HCT116 (cell line): ENCODE results near the gene FAH. TPM values are rescaled to one million over a fixed set of nuclear protein-coding genes. Genes with fewer than 3 reads are reported as not detected.

ENCODE experiments used
- ATAC-seq: fragments of 200-7000 bp; cut with Tn5 transposase; 2 replicates; pipeline ENCODE4 v1.9.1; 2020; ENCODE audit warnings: mild to moderate bottlenecking, moderate library complexity
- BruUV-seq: library from RNA; stranded (reverse); fragments of 400-500 nt; replicated peaks from 2 replicates; lab custom pipeline; 2021; lab: Mats Ljungman, UMichigan
- CTCF ChIA-PET: fragments of 300-600 bp; sonication (Branson Sonifier 250); formaldehyde crosslinking; loops from one replicate; lab custom pipeline; 2021; ENCODE audit warnings: antibody characterized with exemption; lab: Charles Lee
- POLR2A ChIA-PET: fragments of 300-600, 350-600 bp; sonication (Branson Sonifier 250); formaldehyde crosslinking; loops from one replicate; lab custom pipeline; 2021; ENCODE audit warnings: antibody characterized with exemption; lab: Charles Lee
- RAD21 ChIA-PET, 2 experiments: fragments of 300-600 bp; sonication (Branson Sonifier 250); formaldehyde crosslinking; loops; one replicate each; lab custom pipeline; 2023; ENCODE audit warnings: low total read pairs in 2 of 2; ENCODE audit not compliant: uncharacterized antibody in 2 of 2, unreplicated experiment in 2 of 2, low non-redundant PET in 1 of 2; lab: Charles Lee
- DNase-seq: peaks from one replicate; pipeline ENCODE4 v3.0.0-alpha.2; 2010; ENCODE audit warnings: low read depth, low spot score
- H2AFZ ChIP-seq: fragments of 200-600 bp; shearing (Covaris generic), sonication (generic); 2 replicates; pipeline ENCODE4 v1.6.1; 2017; ENCODE audit warnings: low read depth, mixed run types, mixed read lengths, antibody characterized with exemption, low read length; ENCODE audit not compliant: poor library complexity, severe bottlenecking
- H3K27ac ChIP-seq: 2 replicates; pipeline ENCODE4 v1.5.1; 2012; ENCODE audit warnings: low read depth, low read length
- H3K27me3 ChIP-seq: fragments of 200-600 bp; sonication (generic); 2 replicates; pipeline ENCODE4 v1.6.1; 2016; ENCODE audit warnings: mixed run types, low read length, mixed read lengths; ENCODE audit not compliant: insufficient read depth
- H3K36me3 ChIP-seq, 2 experiments: fragments of 200-500 bp in 1 of 2; fragments of 200-600 bp in 1 of 2; sonication (Bioruptor generic) in 1 of 2; sonication (generic) in 1 of 2; 2 replicates each; pipeline versions ENCODE4 v1.5.1 to v1.6.1; 2014 to 2016; ENCODE audit warnings: low read length in 2 of 2, inconsistent platforms in 1 of 2, mixed read lengths in 1 of 2, mixed run types in 1 of 2; ENCODE audit not compliant: insufficient read depth in 2 of 2, control insufficient read depth in 1 of 2
- H3K4me1 ChIP-seq, 2 experiments: fragments of 200-600 bp in 1 of 2; sonication (generic) in 1 of 2; 2 replicates each; pipeline versions ENCODE4 v1.5.1 to v1.6.1; 2012 to 2017; ENCODE audit warnings: low read length in 2 of 2, inconsistent platforms in 1 of 2, mild to moderate bottlenecking in 1 of 2, mixed read lengths in 1 of 2, mixed run types in 1 of 2, moderate library complexity in 1 of 2; ENCODE audit not compliant: insufficient read depth in 2 of 2, control insufficient read depth in 1 of 2
- H3K4me2 ChIP-seq: fragments of 200-600 bp; sonication (generic); 2 replicates; pipeline ENCODE4 v1.6.1; 2017; ENCODE audit warnings: mixed run types, low read length, mixed read lengths
- H3K4me3 ChIP-seq, 2 experiments: fragments of 200-600 bp in 1 of 2; sonication (generic) in 1 of 2; replicated peaks in 1 of 2; 2 replicates each; pipeline ENCODE4 v1.5.1; 2011 to 2016; ENCODE audit warnings: low read length in 2 of 2, control low read depth in 1 of 2, low read depth in 1 of 2, mild to moderate bottlenecking in 1 of 2, mixed read lengths in 1 of 2, mixed run types in 1 of 2
- H3K79me2 ChIP-seq: fragments of 200-600 bp; sonication (generic); 2 replicates; pipeline ENCODE4 v1.6.1; 2017; ENCODE audit warnings: mild to moderate bottlenecking, mixed run types, low read length, moderate library complexity, mixed read lengths; ENCODE audit not compliant: insufficient read depth
- H3K9ac ChIP-seq: fragments of 200-600 bp; sonication (generic); 2 replicates; pipeline ENCODE4 v1.6.1; 2016; ENCODE audit warnings: low read length, mixed read lengths
- H3K9me2 ChIP-seq: fragments of 200-600 bp; sonication (generic), shearing (Covaris generic); 2 replicates; pipeline ENCODE4 v1.6.1; 2017; ENCODE audit warnings: mixed run types, mild to moderate bottlenecking, moderate library complexity; ENCODE audit not compliant: insufficient read depth
- H3K9me3 ChIP-seq, 2 experiments: fragments of 200-500 bp in 1 of 2; fragments of 200-600 bp in 1 of 2; sonication (Bioruptor generic) in 1 of 2; sonication (generic) in 1 of 2; 2 replicates each; pipeline ENCODE4 v1.6.1; 2014 to 2017; ENCODE audit warnings: low read length in 2 of 2, mixed read lengths in 2 of 2, inconsistent platforms in 1 of 2, low read depth in 1 of 2, mild to moderate bottlenecking in 1 of 2, mixed run types in 1 of 2, moderate library complexity in 1 of 2; ENCODE audit not compliant: control insufficient read depth in 1 of 2, insufficient read depth in 1 of 2
- H4K20me1 ChIP-seq: fragments of 200-600 bp; sonication (generic), shearing (Covaris generic); 2 replicates; pipeline ENCODE4 v1.6.1; 2017; ENCODE audit warnings: mixed run types, mild to moderate bottlenecking, moderate library complexity; ENCODE audit not compliant: insufficient read depth
- CBX3 ChIP-seq: IDR thresholded peaks from 2 replicates; pipeline ENCODE4 v1.6.1; 2012; ENCODE audit warnings: low read depth
- CEBPB ChIP-seq: IDR thresholded peaks from 2 replicates; pipeline ENCODE4 v1.6.1; 2012; ENCODE audit warnings: low read depth
- RAD21 ChIP-seq: IDR thresholded peaks from 2 replicates; pipeline ENCODE4 v1.6.1; 2012; ENCODE audit warnings: low read depth, mild to moderate bottlenecking
- REST ChIP-seq: IDR thresholded peaks from 2 replicates; pipeline ENCODE4 v1.6.1; 2012; ENCODE audit warnings: low read depth
- SP1 ChIP-seq: IDR thresholded peaks from 2 replicates; pipeline ENCODE4 v1.6.1; 2012; ENCODE audit warnings: low read depth
- intact Hi-C: fragments of 100-400 bp; cut with micrococcal nuclease; formaldehyde crosslinking; loops from 2 replicates; pipeline ENCODE4 v1.10.0; 2022
- total RNA-seq: library from RNA; stranded (reverse); gene quantifications from one replicate; pipeline ENCODE4 v1.2.1, GENCODE V29; 2021; ENCODE audit not compliant: unreplicated experiment
- TF ChIP-seq, protein P1 (sequence below), 3 experiments: fragments of 200-600 bp in 1 of 3; sonication (generic) in 1 of 3; IDR thresholded peaks in 2 of 3; conservative IDR thresholded peaks in 1 of 3; 2 replicates each; pipeline ENCODE4 v1.5.1; 2012 to 2017; ENCODE audit warnings: low read depth in 2 of 3, low read length in 2 of 3, antibody characterized with exemption in 1 of 3, borderline replicate concordance in 1 of 3, control low read depth in 1 of 3, mild to moderate bottlenecking in 1 of 3, mixed read lengths in 1 of 3, mixed run types in 1 of 3, moderate library complexity in 1 of 3; ENCODE audit not compliant: insufficient read depth in 1 of 3

The FAH gene
- total RNA-seq, 1 experiment from 2014 or later = 20.0 TPM

GRCh38 chr15:80234883-80235282 is 82.1 kb downstream of the FAH start:
- CTCF ChIA-PET = no interaction called here
- Histone ChIP-seq H3K4me2 (no peak overlapping the region), H3K36me3 (no peaks in the 10 kb centered on the region), H3K9me3 (no peaks in the 10 kb centered on the region), H3K79me2 (no peaks in the 10 kb centered on the region), H3K27ac (no peak overlapping the region), H3K9me2 (no peaks in the 10 kb centered on the region), H4K20me1 (no peaks in the 10 kb centered on the region), H3K4me1 (no peaks in the 10 kb centered on the region), H2AFZ (no peak overlapping the region), H3K4me3 (no peak overlapping the region), H3K27me3 (peaks cover 11% of the 10 kb centered on the region; the same call in 1 of the 2 replicates), H3K9ac (no peak overlapping the region)
- DNase-seq (peak; percentile 40), ATAC-seq (peak; percentile 96)
- no TSS peak for BruUV-seq
- RAD21 ChIA-PET = no interaction called here
- TF ChIP-seq CBX3 (no peak), SP1 (no peak), RAD21 (peak; percentile 50), REST (no peak), CEBPB (no peak)
- TF ChIP-seq, protein P1, sequence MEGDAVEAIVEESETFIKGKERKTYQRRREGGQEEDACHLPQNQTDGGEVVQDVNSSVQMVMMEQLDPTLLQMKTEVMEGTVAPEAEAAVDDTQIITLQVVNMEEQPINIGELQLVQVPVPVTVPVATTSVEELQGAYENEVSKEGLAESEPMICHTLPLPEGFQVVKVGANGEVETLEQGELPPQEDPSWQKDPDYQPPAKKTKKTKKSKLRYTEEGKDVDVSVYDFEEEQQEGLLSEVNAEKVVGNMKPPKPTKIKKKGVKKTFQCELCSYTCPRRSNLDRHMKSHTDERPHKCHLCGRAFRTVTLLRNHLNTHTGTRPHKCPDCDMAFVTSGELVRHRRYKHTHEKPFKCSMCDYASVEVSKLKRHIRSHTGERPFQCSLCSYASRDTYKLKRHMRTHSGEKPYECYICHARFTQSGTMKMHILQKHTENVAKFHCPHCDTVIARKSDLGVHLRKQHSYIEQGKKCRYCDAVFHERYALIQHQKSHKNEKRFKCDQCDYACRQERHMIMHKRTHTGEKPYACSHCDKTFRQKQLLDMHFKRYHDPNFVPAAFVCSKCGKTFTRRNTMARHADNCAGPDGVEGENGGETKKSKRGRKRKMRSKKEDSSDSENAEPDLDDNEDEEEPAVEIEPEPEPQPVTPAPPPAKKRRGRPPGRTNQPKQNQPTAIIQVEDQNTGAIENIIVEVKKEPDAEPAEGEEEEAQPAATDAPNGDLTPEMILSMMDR (IDR thresholded peaks at IDR 0.05 in 2 of 3, conservative IDR thresholded peaks at IDR 0.05 in 1 of 3; ENCODE audit: borderline replicate concordance in 1 of 3, insufficient read depth in 1 of 3, low read depth in 2 of 3, low read length in 2 of 3) = peak; percentile 46 to 75 (median 70); a peak in 4 of 6 replicates
- POLR2A ChIA-PET = no interaction called here
- intact Hi-C loops = no loop called here

Other genes starting within 250 kb of the FAH start
- gene BCL2A1, start 181.8 kb upstream of the FAH start, total RNA-seq = 0.44 TPM
- gene ZFAND6, start 93.3 kb upstream of the FAH start, total RNA-seq = 51.3 TPM
- not detected for gene CTXND1, start 99.2 kb downstream of the FAH start, total RNA-seq